Parathyroid adenoma (tissue), 2 donors: ENCODE measurements around the gene FOXE1.

Experiments used
- H2AFZ ChIP-seq: fragments of 300-600 bp; sonication (generic); one replicate; pipeline ENCODE4 v1.7.0; 2017; ENCODE audit warnings: antibody characterized with exemption, mild to moderate bottlenecking
- H3K27ac ChIP-seq: fragments of 300-600 bp; sonication (generic); one replicate; pipeline ENCODE4 v1.7.0; 2017
- H3K27me3 ChIP-seq: fragments of 300-600 bp; sonication (generic); one replicate; pipeline ENCODE4 v1.7.0; 2017; ENCODE audit warnings: low read length; ENCODE audit not compliant: control insufficient read depth, insufficient read depth
- H3K36me3 ChIP-seq: fragments of 300-600 bp; sonication (generic); one replicate; pipeline ENCODE4 v1.7.0; 2017; ENCODE audit warnings: low read length; ENCODE audit not compliant: control insufficient read depth, insufficient read depth
- H3K4me1 ChIP-seq: fragments of 300-600 bp; sonication (generic); one replicate; pipeline ENCODE4 v1.7.0; 2017; ENCODE audit warnings: control low read depth
- H3K4me2 ChIP-seq: fragments of 300-600 bp; sonication (generic); one replicate; pipeline ENCODE4 v1.7.0; 2017; ENCODE audit warnings: low read length
- H3K4me3 ChIP-seq: fragments of 300-600 bp; sonication (generic); one replicate; pipeline ENCODE4 v1.7.0; 2017; ENCODE audit warnings: low read depth, low read length
- H3K79me2 ChIP-seq: fragments of 300-600 bp; sonication (generic); one replicate; pipeline ENCODE4 v1.7.0; 2017; ENCODE audit warnings: control low read depth
- H3K9ac ChIP-seq: fragments of 300-600 bp; sonication (generic); one replicate; pipeline ENCODE4 v1.7.0; 2017; ENCODE audit warnings: mild to moderate bottlenecking
- H3K9me3 ChIP-seq: fragments of 300-600 bp; sonication (generic); one replicate; pipeline ENCODE4 v1.7.0; 2017; ENCODE audit warnings: low read length; ENCODE audit not compliant: control insufficient read depth
- CTCF ChIP-seq: fragments of 300-600 bp; sonication (generic); IDR thresholded peaks from one replicate; pipeline ENCODE4 v1.7.0; 2017; ENCODE audit warnings: antibody characterized with exemption, mild to moderate bottlenecking
- donor health status: primary hyperparathyroidism.

FOXE1 gene

GRCh38 chr9:97846347-97846746 lies 6.7 kb upstream of the FOXE1 start:
- H3K79me2 ChIP-seq, result no peaks in the 10 kb centered on the region
- no peak for TF ChIP-seq CTCF

GRCh38 chr9:97847474-97848214 lies 5.4 kb upstream of the FOXE1 start:
- H3K79me2 ChIP-seq, result no peaks in the 10 kb centered on the region
- H2AFZ ChIP-seq, result no peak overlapping the region
- no peak overlapping the region for H3K4me3 ChIP-seq
- no peak overlapping the region for H3K9ac ChIP-seq
- no peaks in the 10 kb centered on the region for H3K9me3 ChIP-seq
- TF ChIP-seq CTCF, result no peak
- peaks cover 6% of the 10 kb centered on the region for H3K27me3 ChIP-seq
- no peak overlapping the region for H3K27ac ChIP-seq
- H3K4me2 ChIP-seq, result no peak overlapping the region
- no peaks in the 10 kb centered on the region for H3K36me3 ChIP-seq
- H3K4me1 ChIP-seq, result no peaks in the 10 kb centered on the region

More at GRCh38 chr9:97846347-97846746, 6.7 kb upstream of the FOXE1 start:
- Histone ChIP-seq H3K9me3 (no peaks in the 10 kb centered on the region), H3K27me3 (no peaks in the 10 kb centered on the region), H3K4me1 (no peaks in the 10 kb centered on the region), H3K9ac (no peak overlapping the region), H3K36me3 (no peaks in the 10 kb centered on the region), H3K4me2 (no peak overlapping the region), H3K27ac (no peak overlapping the region), H2AFZ (no peak overlapping the region), H3K4me3 (no peak overlapping the region)

DNA sequence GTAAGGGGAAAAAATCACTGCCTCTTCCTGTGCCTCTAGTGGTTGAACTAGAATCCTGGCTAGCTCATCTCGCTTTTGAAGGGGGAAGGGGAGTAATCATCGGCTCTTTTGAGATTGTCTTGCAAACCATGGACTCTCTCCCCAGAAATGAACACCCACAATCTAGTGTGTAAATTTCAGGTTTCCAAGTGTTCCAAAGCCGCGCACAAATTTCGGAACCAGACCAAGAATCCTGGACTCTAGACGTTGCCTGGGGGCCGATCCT lies 4.9 kb upstream of the FOXE1 start:
- Histone ChIP-seq H3K27ac (no peak overlapping the region), H2AFZ (no peak overlapping the region), H3K27me3 (peaks cover 8% of the 10 kb centered on the region), H3K4me3 (no peak overlapping the region), H3K36me3 (no peaks in the 10 kb centered on the region), H3K4me2 (no peak overlapping the region), H3K4me1 (no peaks in the 10 kb centered on the region), H3K79me2 (no peaks in the 10 kb centered on the region), H3K9me3 (no peaks in the 10 kb centered on the region), H3K9ac (no peak overlapping the region)
- TF ChIP-seq CTCF, result no peak

DNA sequence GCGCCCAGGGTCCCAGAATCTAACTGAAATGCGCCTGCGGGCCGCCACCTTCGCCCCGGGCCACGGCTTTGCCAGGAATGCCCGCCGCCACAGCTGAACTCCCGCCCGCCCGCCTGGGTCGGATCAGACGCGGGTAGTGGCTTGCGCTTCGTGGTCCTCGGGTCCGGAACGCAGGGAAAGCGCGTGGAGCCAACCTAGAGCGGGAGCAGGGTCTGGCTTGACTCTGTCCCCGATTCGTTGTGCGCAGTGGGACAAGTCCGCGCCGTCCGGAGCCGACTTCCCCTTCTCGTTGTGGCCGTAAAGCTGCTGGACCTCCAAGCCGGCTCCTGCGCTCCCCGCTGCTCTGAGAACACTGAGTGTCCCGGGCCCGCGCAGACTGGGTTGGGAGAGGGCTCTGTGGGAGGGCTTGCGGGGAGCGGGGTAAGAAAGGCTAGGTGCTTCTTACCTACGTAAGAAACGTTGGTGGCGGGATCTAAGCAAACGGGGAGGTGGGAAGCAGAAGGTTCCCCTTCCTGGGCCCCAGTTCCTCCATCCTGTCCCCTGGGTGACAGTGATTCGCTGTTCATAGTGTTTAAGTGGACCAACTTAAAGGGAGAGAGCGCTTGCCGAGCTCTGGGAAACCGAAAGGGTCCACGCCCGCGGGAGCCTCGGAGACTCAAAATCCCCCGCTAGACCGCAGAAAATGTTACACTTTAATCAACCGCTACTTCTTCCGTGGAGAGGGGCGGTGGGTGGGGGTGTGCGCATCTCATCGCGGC lies 4.4 kb upstream of the FOXE1 start:
- Histone ChIP-seq H3K27ac (no peak overlapping the region), H3K79me2 (no peaks in the 10 kb centered on the region)
- TF ChIP-seq CTCF, result no peak

More for the DNA sequence above, 4.4 kb upstream of the FOXE1 start:
- Histone ChIP-seq H3K4me3 (no peak overlapping the region), H2AFZ (no peak overlapping the region), H3K9ac (no peak overlapping the region), H3K4me2 (peak overlapping the region; percentile 59), H3K27me3 (peaks cover 13% of the 10 kb centered on the region), H3K9me3 (no peaks in the 10 kb centered on the region), H3K4me1 (no peaks in the 10 kb centered on the region), H3K36me3 (no peaks in the 10 kb centered on the region)
